ENCODE measurements around the gene SCN3A. TPM values are rescaled to one million over a fixed set of nuclear protein-coding genes. Genes with fewer than 3 reads are reported as not detected.

Gene SCN3A
- total and polyA plus RNA-seq, 12 donors = 0.35 to 2.6 (median 0.82) TPM

- Histone ChIP-seq H3K9me3 (no peaks in the 10 kb centered on the region), H3K27me3 (peaks cover 0 to 24% (median 0%) of the 10 kb centered on the region in 7 donors), H3K4me1 (no peaks in the 10 kb centered on the region), H3K36me3 (no peaks in the 10 kb centered on the region), H3K4me3 (no peak overlapping the region), H3K27ac (no peak overlapping the region)
- intact Hi-C loops (cut with DNase I) = loop anchor here in 3 of 10 donors (2.0 to 5.0 kb wide), 2 partner anchors 55 to 69 kb away; no protein-coding TSS in a partner anchor
- 7 to 8% methylated on average over 3 of the region's 3 CpGs for WGBS, 2 donors
- no peak for ATAC-seq
- no peak for DNase-seq
- TF ChIP-seq CTCF (IDR thresholded peaks at IDR 0.05) = no peak
Observed at GRCh38 chr2:165238295-165238694, 34.4 kb upstream of the SCN3A start.

GRCh38 chr2:165237056-165237455 is 33.2 kb upstream of the SCN3A start:
- intact Hi-C loops (cut with DNase I) = loop anchor here in 1 of 10 donors (5.0 kb wide), 1 partner anchor 70 kb away; no protein-coding TSS in a partner anchor
- no peaks in the 10 kb centered on the region for H3K9me3 ChIP-seq
- no peak overlapping the region for H3K27ac ChIP-seq
- WGBS, 2 donors = 35 to 39% methylated on average over 2 of the region's 2 CpGs
- no peaks in the 10 kb centered on the region for H3K4me1 ChIP-seq
- H3K27me3 ChIP-seq = peaks cover 0 to 24% (median 0%) of the 10 kb centered on the region in 7 donors
- TF ChIP-seq CTCF (IDR thresholded peaks at IDR 0.05) = no peak
- DNase-seq (no peak), ATAC-seq (no peak)
- H3K4me3 ChIP-seq = no peak overlapping the region
- no peaks in the 10 kb centered on the region for H3K36me3 ChIP-seq

GRCh38 chr2:165227571-165227970 is 23.7 kb upstream of the SCN3A start:
- 73 to 86% methylated on average over 1 of the region's 1 CpG for WGBS, 2 donors
- ATAC-seq = no peak
- Histone ChIP-seq H3K27me3 (peaks cover 0 to 10% (median 0%) of the 10 kb centered on the region in 7 donors), H3K27ac (no peak overlapping the region), H3K9me3 (no peaks in the 10 kb centered on the region), H3K4me1 (no peaks in the 10 kb centered on the region), H3K36me3 (no peaks in the 10 kb centered on the region), H3K4me3 (no peak overlapping the region)
- no peak for DNase-seq
- intact Hi-C loops (cut with DNase I) = no loop called here
- no peak for TF ChIP-seq CTCF (IDR thresholded peaks at IDR 0.05)

GRCh38 chr2:165224941-165225340 is 21.1 kb upstream of the SCN3A start:
- H3K27ac ChIP-seq = no peak overlapping the region
- H3K9me3 ChIP-seq = no peaks in the 10 kb centered on the region
- ATAC-seq (no peak), DNase-seq (no peak)
- intact Hi-C loops (cut with DNase I) = no loop called here
- no peak for TF ChIP-seq CTCF (IDR thresholded peaks at IDR 0.05)
- H3K4me1 ChIP-seq = no peaks in the 10 kb centered on the region
- no peak overlapping the region for H3K4me3 ChIP-seq
- no peaks in the 10 kb centered on the region for H3K36me3 ChIP-seq
- WGBS, 2 donors = 32 to 43% methylated on average over 1 of the region's 1 CpG
- peaks cover 0 to 15% (median 0%) of the 10 kb centered on the region in 7 donors for H3K27me3 ChIP-seq

Data from heart right ventricle (tissue), 16 donors.